HG02973 (cell line): ENCODE measurements around the gene NOVA2.

Experiments
- ATAC-seq: cut with Tn5 transposase; IDR thresholded peaks from one replicate; pipeline ENCODE4 v1.9.1; 2021; ENCODE audit warnings: moderate library complexity; ENCODE audit not compliant: unreplicated experiment

NOVA2 gene

DNA sequence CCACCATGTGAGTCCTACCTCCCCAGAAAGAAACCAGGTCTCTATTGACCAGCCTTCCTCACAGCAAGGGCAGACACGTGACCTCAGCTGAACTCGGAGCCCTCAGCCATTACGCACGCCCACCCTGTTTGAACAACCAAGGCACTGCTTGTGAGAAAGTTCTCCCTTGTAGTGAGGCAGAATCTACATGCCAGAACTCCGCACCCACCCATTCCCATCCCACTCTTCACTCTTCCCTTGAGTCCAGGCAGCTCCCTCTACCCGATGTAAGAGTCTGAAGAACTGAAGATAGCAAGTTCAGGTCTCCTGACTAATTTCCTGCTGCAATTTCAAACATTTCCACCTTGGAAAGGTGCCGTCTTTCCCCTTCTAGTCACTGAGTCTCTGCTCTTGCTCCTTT, 6.4 kb downstream of the NOVA2 start:
- no peak for ATAC-seq

GRCh38 chr19:45962021-45962420, 11.6 kb downstream of the NOVA2 start:
- no peak for ATAC-seq

DNA sequence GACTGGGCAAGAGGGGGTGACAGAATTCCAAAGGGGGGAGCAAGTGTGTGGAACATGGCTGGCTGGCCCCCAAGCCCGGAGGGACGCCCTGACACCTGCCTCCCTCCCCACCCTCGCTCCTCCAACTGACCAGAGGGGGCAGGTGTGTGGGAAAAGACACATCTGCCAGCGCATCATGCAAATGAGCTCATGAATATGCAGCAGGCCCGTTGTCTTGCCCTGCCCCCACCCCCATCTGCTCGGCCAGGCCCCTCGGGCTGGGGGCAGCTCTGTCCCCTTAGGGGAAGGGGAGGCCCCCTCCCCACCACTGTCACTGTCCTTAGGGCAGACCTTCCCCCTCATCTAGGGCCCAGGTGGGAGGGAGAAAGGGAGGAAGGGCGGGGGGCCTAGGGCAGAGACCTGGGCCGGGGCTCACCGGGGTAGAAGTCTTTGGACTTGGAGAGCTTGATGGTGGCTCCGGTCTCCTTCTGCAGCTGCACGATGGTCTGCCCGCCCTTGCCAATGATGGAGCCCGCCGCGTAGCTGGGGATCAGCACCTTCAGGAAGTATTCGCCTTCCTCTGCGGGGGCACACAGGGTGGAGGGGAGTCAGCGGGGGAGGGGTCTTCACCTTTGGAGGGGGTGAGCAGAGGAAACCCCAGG, 12.9 kb downstream of the NOVA2 start:
- no peak for ATAC-seq

DNA sequence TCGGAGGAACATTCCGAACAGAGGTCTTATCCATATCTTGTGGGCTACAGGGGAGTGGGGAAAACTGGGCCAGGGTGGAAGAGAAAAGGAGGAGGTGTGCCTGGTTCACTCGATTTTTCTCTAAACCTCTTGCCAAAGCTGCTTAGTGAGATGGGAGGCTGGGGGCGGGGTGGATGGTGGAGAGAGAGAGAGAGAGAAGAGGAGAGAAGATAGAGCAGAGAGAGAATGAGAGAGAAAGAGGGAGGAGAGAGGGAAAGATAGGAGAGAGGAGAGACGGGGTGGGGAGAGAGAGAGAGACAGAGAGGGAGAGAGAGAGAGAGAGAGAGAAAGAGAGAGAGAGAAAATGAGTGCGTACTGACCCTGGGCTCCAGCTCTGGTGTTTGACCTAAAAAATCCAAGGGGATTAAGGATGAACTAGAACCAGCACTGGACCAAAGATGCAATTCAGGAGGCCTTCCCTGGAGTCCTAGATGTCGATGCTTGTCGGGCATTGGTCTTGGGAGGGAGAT, 14.1 kb downstream of the NOVA2 start:
- ATAC-seq: no peak

- ATAC-seq: no peak
Observed at GRCh38 chr19:45958769-45959516, 14.7 kb downstream of the NOVA2 start.

GRCh38 chr19:45958320-45958719, 15.3 kb downstream of the NOVA2 start:
- ATAC-seq: no peak

- no peak for ATAC-seq
Observed at GRCh38 chr19:45955905-45956608, 17.6 kb downstream of the NOVA2 start.

- ATAC-seq: no peak
Observed at GRCh38 chr19:45954156-45954555, 19.5 kb downstream of the NOVA2 start.

DNA sequence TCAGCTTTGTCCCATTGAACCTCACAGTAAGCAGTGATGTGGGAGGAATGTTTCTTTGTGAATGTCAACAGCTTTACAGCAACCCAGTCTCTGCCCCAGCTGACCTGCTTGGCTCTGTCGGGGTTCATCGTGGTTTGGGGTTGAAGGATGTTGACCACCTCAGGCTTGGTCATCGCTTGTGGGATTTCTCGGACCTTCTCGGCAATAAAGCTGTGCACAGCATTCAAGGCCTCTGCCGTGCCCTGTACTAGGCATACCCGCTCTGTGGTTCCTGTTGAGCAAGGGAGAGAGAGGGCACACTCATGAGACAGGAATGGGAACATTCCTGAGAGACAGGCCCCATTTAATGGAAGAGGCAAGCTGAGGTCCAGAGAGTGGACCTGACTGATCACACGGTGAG, 20.0 kb downstream of the NOVA2 start:
- no peak for ATAC-seq

DNA sequence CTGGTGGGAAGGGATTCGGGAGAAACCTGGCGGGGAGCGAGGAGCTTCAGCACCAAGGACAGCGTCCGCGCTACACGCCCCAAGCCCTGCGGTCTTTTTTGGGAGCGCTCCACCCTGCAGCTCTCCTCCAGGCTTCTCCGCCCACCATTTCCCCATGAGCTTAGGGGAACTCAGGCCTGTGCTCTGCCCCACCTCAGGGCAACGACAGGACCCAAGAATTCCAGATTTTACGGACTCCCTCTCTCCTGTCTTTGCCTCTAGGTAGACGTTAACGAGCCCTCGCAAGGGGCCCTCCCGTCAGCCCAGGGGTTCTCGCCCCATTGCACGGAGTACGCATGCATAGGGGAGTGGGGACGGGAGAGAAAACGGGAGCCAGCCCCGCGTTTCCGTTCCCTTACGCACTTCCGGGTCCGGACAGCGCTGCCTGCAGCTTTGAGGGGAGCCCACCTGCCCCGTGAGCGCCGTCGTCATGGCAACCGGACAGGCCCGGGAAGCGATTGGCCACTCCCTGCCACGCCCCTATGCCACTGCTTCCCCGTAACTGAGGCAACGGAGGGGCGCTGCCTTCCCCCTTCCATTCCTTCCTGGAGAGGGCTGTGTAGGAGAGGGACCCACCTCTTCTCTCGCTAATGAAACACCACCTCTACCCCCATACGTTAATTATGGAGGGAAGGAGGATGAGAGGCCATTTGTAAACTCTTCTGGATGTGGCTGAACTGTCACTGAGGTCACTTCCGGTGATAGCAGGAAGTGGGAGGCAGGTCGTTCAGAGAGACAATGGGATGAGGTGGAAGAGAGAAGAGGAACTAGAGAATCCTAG, 20.8 kb downstream of the NOVA2 start:
- ATAC-seq: no peak

DNA sequence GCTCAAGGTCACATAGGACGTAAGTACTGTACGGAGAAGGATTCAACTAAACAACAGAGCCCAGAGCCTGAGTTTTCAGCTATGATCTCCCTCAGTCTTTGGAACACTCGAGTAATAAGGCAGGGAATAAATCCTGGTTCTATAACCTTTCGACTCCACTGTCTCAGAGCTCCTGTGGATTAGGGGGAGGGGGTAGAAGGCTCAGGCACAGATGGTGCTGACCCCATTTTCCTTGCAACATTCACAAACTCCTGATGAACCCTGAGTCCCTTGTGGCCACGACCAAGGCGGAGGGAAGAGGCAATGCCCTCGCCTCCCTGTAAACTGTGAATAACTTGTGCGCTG, 21.4 kb downstream of the NOVA2 start:
- no peak for ATAC-seq

DNA sequence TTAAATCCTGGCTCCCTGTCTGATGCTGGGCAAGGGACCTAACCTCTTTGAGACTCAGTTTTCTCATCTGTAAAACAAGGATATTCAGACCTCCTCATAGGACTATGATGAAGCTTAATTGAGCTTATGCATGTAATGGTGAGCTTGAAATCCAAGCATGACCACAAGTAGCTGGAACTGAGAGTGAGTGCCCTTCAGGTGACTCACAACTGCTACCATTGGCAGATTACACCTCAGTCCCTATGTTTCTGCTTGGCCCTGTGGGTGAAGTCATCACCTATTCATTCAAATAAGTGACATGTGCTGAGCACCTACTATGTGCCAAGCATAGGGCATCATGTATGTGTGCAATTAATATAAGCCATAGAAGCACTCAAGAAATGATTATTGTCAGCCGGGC, 25.7 kb downstream of the NOVA2 start:
- ATAC-seq: no peak

GRCh38 chr19:45940515-45940805, 33.2 kb downstream of the NOVA2 start:
- no peak for ATAC-seq

GRCh38 chr19:45939792-45940514, 33.7 kb downstream of the NOVA2 start:
- no peak for ATAC-seq

DNA sequence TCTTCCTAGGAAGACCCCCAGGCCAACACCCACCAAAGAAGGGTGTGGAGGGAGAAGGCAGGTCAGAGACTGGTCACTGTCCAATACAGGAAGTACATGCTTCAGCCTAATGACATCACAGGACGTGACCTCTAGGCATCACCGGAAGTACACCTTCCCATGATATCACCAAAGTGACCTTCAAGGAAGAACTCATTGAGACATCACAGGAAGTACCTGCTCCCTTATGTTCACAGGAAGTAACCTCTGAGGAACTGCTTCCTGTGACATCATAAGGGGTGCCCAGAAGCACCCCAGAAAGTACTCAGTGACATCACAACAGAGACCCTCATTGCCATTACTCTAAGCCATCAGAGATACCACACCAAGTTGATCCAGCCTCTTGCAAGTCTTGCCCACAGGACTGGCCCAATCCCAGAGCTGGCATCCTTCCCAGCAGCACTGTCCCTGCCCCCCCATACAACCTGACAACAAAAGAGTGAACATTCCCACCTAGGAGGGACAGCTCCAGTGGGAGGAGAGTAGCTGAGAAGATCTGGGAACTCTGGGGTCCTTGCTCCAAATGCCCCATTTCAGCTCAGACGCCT, 34.8 kb downstream of the NOVA2 start:
- no peak for ATAC-seq

DNA sequence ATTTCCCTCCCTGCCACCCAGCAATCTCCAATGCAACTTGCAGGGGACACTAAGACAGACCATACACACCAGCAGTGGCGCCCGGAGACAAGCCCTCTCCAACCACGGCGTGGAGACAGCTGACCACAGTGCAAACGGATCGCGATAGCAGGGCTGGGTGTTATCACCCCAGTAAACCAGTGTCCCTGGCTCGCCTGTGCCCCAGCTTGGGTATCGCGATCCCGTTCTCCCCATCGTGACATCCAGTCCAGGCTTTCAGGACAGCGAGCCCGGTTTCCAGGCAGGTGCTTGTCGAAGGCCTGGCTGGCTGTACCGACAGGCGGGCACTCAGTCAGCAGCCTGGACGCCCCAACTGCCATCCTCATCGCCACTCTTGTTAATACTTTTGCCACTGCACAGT, 38.4 kb downstream of the NOVA2 start:
- no peak for ATAC-seq

DNA sequence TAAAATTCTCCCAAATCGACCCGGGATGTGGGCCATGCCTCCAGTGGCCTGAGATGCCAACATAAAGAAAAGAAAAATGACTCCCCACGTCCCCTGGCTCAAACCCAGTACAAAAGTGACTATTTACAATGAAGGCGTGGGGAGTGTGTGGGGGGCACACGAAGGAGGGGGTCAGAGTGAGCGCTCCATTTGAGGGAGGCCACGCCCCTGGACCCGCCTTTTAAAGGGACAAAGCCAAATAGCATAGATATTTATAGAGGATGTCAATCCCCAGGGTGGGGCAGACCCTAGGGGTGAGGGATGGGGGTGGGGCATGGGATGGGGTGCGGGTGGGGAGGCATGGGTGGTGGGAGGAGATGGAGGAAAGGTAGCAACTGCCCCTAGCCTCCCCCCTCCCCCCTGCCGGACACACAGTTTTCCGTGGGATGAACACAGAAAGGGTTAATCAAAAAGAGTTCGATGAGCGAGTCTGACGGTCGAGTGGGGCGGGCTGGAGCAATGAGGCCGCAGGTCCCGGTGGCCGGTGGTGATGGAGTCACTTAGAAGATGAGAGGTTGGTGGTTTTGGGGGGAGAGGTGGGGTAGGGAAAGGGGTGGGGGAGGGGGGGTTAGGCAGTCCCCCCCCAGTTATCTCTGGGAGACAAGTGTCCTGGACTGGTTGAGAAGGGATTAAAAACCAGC, 39.0 kb downstream of the NOVA2 start:
- no peak for ATAC-seq

DNA sequence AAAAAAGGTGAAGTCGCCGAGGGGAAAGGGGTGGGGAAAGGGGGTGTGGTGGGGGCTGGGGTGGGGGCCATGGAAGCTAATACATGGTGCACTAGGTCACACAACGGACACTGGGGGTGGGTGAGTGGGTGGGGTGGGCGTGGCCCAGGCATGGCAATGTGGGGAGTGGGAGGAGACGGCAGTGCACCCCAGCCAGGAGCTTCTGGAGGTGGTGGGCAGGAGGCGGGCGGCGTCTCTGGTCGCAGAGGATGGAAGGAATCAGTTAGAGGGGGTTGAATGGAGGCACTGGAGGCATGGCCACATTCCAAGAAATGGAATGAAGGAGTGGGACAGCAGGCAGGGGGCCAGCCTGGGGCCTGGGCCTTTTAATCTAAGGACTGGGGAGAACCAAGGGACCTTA, 39.9 kb downstream of the NOVA2 start:
- no peak for ATAC-seq

- ATAC-seq: no peak
Observed at GRCh38 chr19:45931055-45931454, 42.6 kb downstream of the NOVA2 start.

DNA sequence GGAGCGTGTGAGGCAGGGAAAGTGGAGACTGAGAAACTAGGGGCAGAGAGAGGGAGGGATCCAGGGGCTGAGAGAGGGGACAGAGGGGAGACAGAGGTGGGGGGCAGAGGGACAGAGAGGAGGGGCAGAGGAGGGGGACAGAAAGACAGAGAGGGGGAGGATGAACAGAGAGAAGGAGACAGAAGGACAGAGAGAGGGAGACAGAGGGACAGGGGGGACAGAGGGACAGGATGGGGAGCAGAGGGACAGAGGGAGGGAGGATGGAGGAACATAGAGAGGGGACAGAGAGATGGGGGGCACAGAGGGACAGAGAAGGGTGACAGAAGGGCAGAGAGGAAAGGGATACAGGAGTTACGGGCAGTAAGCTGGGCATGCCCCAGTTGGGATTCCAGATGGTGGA, 44.4 kb downstream of the NOVA2 start:
- no peak for ATAC-seq
